Parathyroid adenoma (tissue), 2 donors: Measurements from ENCODE around the gene FAH.

Experiments
- H2AFZ ChIP-seq: fragments of 300-600 bp; sonication (generic); one replicate; pipeline ENCODE4 v1.7.0; 2017; ENCODE audit warnings: antibody characterized with exemption, mild to moderate bottlenecking
- H3K27ac ChIP-seq: fragments of 300-600 bp; sonication (generic); one replicate; pipeline ENCODE4 v1.7.0; 2017
- H3K27me3 ChIP-seq: fragments of 300-600 bp; sonication (generic); one replicate; pipeline ENCODE4 v1.7.0; 2017; ENCODE audit warnings: low read length; ENCODE audit not compliant: control insufficient read depth, insufficient read depth
- H3K36me3 ChIP-seq: fragments of 300-600 bp; sonication (generic); one replicate; pipeline ENCODE4 v1.7.0; 2017; ENCODE audit warnings: low read length; ENCODE audit not compliant: control insufficient read depth, insufficient read depth
- H3K4me1 ChIP-seq: fragments of 300-600 bp; sonication (generic); one replicate; pipeline ENCODE4 v1.7.0; 2017; ENCODE audit warnings: control low read depth
- H3K4me2 ChIP-seq: fragments of 300-600 bp; sonication (generic); one replicate; pipeline ENCODE4 v1.7.0; 2017; ENCODE audit warnings: low read length
- H3K4me3 ChIP-seq: fragments of 300-600 bp; sonication (generic); one replicate; pipeline ENCODE4 v1.7.0; 2017; ENCODE audit warnings: low read depth, low read length
- H3K79me2 ChIP-seq: fragments of 300-600 bp; sonication (generic); one replicate; pipeline ENCODE4 v1.7.0; 2017; ENCODE audit warnings: control low read depth
- H3K9ac ChIP-seq: fragments of 300-600 bp; sonication (generic); one replicate; pipeline ENCODE4 v1.7.0; 2017; ENCODE audit warnings: mild to moderate bottlenecking
- H3K9me3 ChIP-seq: fragments of 300-600 bp; sonication (generic); one replicate; pipeline ENCODE4 v1.7.0; 2017; ENCODE audit warnings: low read length; ENCODE audit not compliant: control insufficient read depth
- TF ChIP-seq, protein P1 (sequence below): fragments of 300-600 bp; sonication (generic); IDR thresholded peaks from one replicate; pipeline ENCODE4 v1.7.0; 2017; ENCODE audit warnings: antibody characterized with exemption, mild to moderate bottlenecking
- donor health status: primary hyperparathyroidism.

Gene FAH

DNA sequence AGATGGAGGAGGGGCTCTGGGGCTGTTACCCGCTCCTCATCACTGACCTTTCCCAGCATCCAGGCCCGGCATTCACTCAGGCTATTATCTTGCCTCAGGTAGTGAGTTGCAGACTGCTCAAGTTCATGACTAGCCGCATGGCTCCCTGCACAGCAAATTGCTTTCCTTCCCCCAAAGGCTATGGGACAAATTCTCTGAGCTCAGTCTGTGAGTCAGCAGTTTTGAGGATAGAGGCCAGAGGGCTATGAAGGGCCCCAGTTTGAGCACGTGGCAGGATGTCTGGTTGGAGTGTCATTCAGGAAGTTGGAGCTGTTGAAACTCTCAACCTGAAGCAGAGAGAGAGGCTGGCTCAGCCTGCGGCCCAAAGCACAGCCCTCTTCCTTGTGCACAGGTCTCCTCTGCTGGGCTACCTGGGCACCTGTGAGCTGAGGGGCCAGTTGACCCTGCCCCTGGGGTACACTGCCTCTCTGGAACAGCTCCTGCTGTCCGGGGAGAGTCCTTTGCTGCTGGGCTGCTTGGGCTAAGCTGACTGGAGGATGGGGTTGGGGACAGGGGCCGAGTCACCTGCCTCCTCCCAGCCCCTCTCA, 7.9 kb downstream of the FAH start:
- Histone ChIP-seq H2AFZ (no peak overlapping the region), H3K9ac (no peak overlapping the region), H3K27ac (no peak overlapping the region), H3K36me3 (no peaks in the 10 kb centered on the region), H3K79me2 (no peaks in the 10 kb centered on the region), H3K4me1 (no peaks in the 10 kb centered on the region), H3K4me2 (no peak overlapping the region), H3K27me3 (no peaks in the 10 kb centered on the region), H3K4me3 (no peak overlapping the region), H3K9me3 (no peaks in the 10 kb centered on the region)
- TF ChIP-seq, protein P1, sequence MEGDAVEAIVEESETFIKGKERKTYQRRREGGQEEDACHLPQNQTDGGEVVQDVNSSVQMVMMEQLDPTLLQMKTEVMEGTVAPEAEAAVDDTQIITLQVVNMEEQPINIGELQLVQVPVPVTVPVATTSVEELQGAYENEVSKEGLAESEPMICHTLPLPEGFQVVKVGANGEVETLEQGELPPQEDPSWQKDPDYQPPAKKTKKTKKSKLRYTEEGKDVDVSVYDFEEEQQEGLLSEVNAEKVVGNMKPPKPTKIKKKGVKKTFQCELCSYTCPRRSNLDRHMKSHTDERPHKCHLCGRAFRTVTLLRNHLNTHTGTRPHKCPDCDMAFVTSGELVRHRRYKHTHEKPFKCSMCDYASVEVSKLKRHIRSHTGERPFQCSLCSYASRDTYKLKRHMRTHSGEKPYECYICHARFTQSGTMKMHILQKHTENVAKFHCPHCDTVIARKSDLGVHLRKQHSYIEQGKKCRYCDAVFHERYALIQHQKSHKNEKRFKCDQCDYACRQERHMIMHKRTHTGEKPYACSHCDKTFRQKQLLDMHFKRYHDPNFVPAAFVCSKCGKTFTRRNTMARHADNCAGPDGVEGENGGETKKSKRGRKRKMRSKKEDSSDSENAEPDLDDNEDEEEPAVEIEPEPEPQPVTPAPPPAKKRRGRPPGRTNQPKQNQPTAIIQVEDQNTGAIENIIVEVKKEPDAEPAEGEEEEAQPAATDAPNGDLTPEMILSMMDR, result no peak

DNA sequence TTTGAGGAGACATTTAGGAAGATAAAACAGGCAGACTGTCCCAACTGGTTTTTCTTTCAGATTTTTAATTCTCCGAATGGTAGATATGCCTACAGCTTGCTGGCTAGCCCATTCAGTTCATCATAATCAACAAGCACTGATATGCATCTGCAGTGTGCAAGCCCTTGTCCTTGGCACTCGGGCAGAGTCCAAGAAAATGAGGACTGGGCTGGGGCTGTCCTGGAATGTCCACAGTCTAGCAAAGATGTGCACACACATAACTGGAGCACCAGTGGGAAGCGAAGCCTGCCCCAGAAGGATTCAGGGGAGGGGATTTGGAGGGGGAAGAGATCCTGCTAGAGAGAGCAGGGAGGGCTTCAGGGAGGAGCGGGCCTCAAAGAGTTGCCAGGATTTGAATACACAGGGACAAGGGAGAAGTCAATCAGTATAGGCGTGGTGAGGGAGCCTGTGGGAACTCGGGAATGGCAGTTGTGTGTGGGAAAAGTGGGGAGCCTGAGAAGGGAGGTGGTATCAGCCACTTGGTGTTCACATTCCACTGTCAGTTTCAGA, 8.7 kb downstream of the FAH start:
- TF ChIP-seq, protein P1, result no peak
- no peaks in the 10 kb centered on the region for H3K9me3 ChIP-seq
- no peaks in the 10 kb centered on the region for H3K27me3 ChIP-seq

DNA sequence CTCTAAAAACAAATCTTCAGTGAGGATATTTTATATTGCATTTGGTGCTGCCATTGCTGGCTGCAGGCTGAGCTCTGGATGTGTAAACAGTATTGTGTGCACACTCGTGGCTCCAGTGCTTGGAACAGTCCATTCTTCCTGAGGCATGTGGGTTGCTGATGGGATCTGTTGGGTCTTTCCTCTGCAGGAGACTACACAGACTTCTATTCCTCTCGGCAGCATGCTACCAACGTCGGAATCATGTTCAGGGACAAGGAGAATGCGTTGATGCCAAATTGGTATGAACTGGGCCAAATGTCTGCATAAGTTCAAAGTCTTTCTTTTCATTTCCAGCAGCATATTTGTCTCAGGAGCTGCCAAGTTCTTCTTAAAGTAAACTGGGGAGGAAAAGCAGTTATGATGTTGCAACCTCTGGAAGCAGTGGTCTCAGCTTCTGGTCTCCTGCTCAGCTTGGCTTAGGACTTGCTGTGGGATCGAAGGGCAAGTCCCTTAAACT, 9.3 kb downstream of the FAH start:
- Histone ChIP-seq H3K9ac (no peak overlapping the region), H2AFZ (no peak overlapping the region), H3K36me3 (no peaks in the 10 kb centered on the region), H3K27ac (no peak overlapping the region), H3K4me3 (no peak overlapping the region), H3K27me3 (no peaks in the 10 kb centered on the region), H3K4me2 (no peak overlapping the region), H3K79me2 (no peaks in the 10 kb centered on the region), H3K9me3 (no peaks in the 10 kb centered on the region), H3K4me1 (no peaks in the 10 kb centered on the region)
- TF ChIP-seq, protein P1, result no peak

More for the DNA sequence above, 8.7 kb downstream of the FAH start:
- Histone ChIP-seq H3K4me3 (no peak overlapping the region), H3K27ac (no peak overlapping the region), H3K79me2 (no peaks in the 10 kb centered on the region), H3K9ac (no peak overlapping the region), H3K4me2 (no peak overlapping the region), H2AFZ (no peak overlapping the region), H3K4me1 (no peaks in the 10 kb centered on the region), H3K36me3 (no peaks in the 10 kb centered on the region)

DNA sequence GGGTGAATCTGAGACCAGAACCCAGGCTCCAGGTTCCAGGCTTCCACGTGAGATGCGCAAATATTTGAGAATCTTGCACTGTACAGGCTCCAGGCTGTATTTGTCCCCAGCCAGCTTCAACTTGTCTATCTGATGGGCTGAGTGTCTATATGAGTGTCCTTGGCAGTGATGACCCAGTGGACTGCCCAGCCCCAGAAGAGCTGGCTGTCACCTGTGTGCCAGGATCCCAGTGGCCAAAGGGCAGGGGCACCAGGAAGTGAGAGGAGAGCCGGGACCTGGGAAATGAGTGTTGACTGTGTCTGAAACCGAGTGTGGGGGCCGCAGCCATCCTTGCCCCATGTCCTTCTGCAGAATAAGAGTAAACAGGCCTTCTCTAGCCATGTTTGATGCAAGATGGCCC, 10.4 kb downstream of the FAH start:
- Histone ChIP-seq H3K9ac (no peak overlapping the region), H3K4me1 (no peaks in the 10 kb centered on the region), H3K4me3 (no peak overlapping the region), H2AFZ (no peak overlapping the region), H3K4me2 (no peak overlapping the region), H3K27me3 (no peaks in the 10 kb centered on the region), H3K9me3 (no peaks in the 10 kb centered on the region), H3K27ac (no peak overlapping the region), H3K79me2 (no peaks in the 10 kb centered on the region), H3K36me3 (no peaks in the 10 kb centered on the region)
- TF ChIP-seq, protein P1, result no peak

DNA sequence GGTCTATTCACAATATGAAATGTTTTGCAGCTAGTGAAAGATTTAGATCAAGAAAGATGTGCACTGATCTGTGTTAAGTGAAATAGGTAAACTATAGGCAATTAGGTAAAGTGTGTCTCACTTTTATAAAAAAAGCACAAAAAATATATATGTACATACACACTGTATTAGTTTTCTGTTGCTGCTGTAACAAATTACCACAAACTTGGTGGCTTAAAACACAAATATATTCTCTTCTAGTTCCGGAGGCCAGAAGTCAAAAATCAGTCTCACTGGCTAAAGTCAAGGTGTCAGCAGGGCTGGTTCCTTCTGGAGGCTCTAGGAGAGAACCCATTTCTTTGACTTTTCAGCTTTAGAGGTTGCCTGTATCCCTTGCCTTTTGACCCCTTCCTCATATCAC, 11.1 kb downstream of the FAH start:
- no peaks in the 10 kb centered on the region for H3K36me3 ChIP-seq
- no peak overlapping the region for H3K4me2 ChIP-seq
- no peaks in the 10 kb centered on the region for H3K4me1 ChIP-seq
- no peak overlapping the region for H3K27ac ChIP-seq
- no peaks in the 10 kb centered on the region for H3K79me2 ChIP-seq
- H3K27me3 ChIP-seq, result no peaks in the 10 kb centered on the region
- no peak overlapping the region for H3K4me3 ChIP-seq
- H3K9ac ChIP-seq, result no peak overlapping the region
- TF ChIP-seq, protein P1, result no peak
- H2AFZ ChIP-seq, result no peak overlapping the region
- H3K9me3 ChIP-seq, result no peaks in the 10 kb centered on the region
